ENCODE measurements around the gene C22orf42.
A peak's percentile ranks its signal among the peaks of the same experiment; 100 is the strongest.
"Not testable (repeated sequence)": the region's sequence is repeated elsewhere in the genome, so short reads cannot be mapped to it uniquely, and the experiment has no call there.

Gene C22orf42

DNA sequence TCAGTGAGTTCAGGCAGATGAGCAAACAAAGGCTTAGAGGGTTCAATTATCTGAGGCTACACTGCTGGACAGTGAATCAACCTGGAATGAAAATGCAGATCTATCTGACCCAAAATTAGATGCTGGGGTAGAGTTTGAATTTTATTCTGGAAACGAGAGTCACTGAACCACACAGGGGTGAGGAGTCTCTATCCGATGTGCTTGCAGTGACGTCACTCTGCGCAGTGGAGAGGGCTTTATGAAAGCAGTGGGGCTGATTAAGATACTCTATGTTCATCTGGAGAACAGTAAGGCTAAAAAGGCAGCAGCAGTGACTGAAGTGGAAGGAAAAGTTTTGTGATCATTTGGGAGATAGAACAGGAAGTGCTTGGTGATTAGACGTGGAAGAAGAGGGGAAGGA is 1.3 kb upstream of the C22orf42 start:
- ATAC-seq; DNase-seq; H3K4me1 Mint-ChIP-seq; H3K9me3 Mint-ChIP-seq; H3K4me3 Mint-ChIP-seq; H3K27ac Mint-ChIP-seq; H3K36me3 Mint-ChIP-seq (ENCODE audit: low read depth): not testable (repeated sequence)
- peaks cover 10% of the 10 kb centered on the region for H3K27me3 Mint-ChIP-seq

DNA sequence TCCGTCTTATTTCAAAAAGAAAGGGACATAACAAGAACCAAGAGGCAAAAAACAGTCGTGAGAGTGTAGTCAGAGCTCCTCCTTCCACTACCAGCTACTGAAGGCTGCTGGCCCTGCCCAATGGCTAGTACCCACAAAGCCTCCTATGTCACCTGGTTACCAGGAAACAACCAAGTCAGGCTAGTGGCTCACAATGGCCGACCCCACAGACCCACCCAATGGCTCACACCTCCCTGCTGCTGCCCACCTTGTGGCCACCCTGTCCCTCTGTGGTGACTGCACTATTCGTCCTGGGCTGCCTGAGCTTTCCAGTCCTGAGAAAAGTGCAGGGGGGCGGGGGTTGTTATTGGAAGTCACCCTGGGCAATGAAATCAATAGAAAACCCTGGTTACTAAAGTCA is 1.5 kb downstream of the C22orf42 start:
- not testable (repeated sequence) for H3K27ac Mint-ChIP-seq; ATAC-seq; H3K9me3 Mint-ChIP-seq; H3K4me1 Mint-ChIP-seq; DNase-seq; H3K4me3 Mint-ChIP-seq; H3K36me3 Mint-ChIP-seq (ENCODE audit: low read depth); H3K27me3 Mint-ChIP-seq

DNA sequence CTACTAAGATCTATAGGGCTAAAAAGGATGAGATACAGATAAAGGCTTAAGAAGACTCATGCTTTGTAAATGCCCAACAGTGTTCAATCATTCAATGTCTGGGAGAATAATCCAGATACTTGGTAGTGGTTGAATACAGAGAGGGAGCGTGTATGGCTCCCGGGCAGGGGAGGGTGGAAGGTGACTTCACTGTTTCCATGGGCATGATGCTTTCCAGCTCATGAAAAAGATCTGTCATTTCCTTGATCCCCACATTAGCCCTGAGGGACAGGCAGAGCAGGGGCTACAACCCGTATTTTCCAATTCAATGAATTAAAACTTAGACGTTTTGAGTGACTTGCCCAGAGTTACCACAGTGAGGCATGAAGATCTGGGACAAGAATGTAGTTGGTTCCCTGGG is 4.4 kb downstream of the C22orf42 start:
- H3K27ac Mint-ChIP-seq, DNase-seq: not testable (repeated sequence)

DNA sequence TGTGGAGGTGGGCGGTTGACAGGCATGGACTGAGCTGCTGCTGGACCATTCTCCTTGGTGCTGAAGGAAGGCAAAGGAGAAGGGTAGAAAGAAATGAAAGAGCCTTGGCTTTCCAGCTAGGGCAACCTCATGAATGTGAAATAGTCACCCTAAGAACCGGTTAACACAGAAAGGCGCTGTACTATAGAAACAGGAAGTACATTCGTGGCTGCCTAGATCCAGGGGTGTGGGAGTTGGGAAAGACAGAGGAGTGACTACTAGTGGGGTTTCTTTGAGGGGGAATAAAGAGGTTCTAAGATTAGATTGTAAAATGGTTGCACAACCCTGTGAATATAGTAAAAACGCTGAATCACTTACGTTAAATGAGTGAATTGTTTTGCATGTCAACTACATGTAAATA is 7.5 kb downstream of the C22orf42 start:
- not testable (repeated sequence) for DNase-seq; H3K27ac Mint-ChIP-seq; ATAC-seq; H3K36me3 Mint-ChIP-seq (ENCODE audit: low read depth); H3K4me1 Mint-ChIP-seq; H3K27me3 Mint-ChIP-seq; H3K4me3 Mint-ChIP-seq; H3K9me3 Mint-ChIP-seq

More for the DNA sequence above, 4.4 kb downstream of the C22orf42 start:
- H3K27me3 Mint-ChIP-seq; H3K36me3 Mint-ChIP-seq (ENCODE audit: low read depth); ATAC-seq; H3K4me1 Mint-ChIP-seq; H3K4me3 Mint-ChIP-seq; H3K9me3 Mint-ChIP-seq: not testable (repeated sequence)

DNA sequence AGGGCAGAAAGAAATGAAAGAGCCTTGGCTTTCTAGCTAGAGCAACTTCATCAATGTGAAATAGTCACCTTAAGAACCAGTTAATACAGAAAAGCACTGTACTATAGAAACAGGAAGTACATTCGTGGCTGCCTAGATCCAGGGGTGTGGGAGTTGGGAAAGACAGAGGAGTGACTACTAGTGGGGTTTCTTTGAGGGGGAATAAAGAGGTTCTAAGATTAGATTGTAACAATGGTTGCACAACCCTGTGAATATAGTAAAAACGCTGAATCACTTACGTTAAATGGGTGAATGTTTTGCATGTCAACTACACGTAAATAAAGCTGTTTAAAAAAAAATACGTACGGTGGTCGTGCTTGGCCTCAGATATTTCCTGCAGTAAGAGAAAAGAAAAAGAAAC is 8.5 kb downstream of the C22orf42 start:
- DNase-seq; H3K36me3 Mint-ChIP-seq (ENCODE audit: low read depth); H3K27me3 Mint-ChIP-seq; H3K9me3 Mint-ChIP-seq; H3K27ac Mint-ChIP-seq; ATAC-seq; H3K4me1 Mint-ChIP-seq; H3K4me3 Mint-ChIP-seq: not testable (repeated sequence)

DNA sequence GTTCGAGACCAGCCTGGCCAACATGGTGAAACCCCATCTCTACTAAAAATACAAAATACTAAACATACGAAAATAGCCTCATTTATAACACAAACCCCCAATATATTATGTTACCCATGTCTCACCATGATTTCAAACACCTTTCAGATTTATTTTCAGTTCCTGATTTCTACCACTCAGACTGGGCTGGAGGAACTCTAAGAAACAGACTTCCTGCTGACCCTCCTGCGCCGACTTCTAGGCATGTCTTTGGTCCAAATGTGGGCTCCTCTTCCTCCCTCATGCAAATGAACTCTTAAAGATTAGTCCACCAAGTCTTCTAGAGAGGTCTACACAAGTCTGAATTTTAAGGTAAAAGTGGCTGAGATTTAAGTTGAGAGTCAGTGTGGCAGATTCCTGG is 10.7 kb downstream of the C22orf42 start:
- not testable (repeated sequence) for H3K9me3 Mint-ChIP-seq

DNA sequence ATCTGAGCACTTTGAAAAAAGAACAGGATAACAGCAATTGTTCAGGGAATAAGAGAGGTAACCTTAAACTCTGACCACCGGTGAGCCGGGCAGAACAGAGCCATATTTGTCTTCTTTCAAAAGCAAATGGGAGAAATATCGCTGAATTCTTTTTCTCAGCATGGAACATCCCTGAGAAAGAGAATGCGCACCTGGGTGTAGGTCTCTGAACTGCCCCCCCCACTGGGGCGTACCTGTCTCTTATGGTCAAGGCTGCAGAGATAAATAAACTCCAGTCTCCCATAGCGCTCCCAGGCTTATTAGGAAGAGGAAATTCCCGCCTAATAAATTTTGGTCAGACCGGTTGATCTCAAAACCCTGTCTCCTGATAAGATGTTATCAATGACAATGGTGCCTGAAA is 12.0 kb downstream of the C22orf42 start:
- not testable (repeated sequence) for ATAC-seq; H3K27me3 Mint-ChIP-seq; H3K9me3 Mint-ChIP-seq; DNase-seq; H3K36me3 Mint-ChIP-seq (ENCODE audit: low read depth); H3K27ac Mint-ChIP-seq
- Mint-ChIP-seq H3K4me1 (peaks cover 30% of the 10 kb centered on the region), H3K4me3 (peak overlapping the region; percentile 18)

More for the DNA sequence above, 10.7 kb downstream of the C22orf42 start:
- H3K4me1 Mint-ChIP-seq = peaks cover 22% of the 10 kb centered on the region
- DNase-seq; H3K36me3 Mint-ChIP-seq (ENCODE audit: low read depth); H3K4me3 Mint-ChIP-seq; ATAC-seq; H3K27ac Mint-ChIP-seq; H3K27me3 Mint-ChIP-seq: not testable (repeated sequence)

DNA sequence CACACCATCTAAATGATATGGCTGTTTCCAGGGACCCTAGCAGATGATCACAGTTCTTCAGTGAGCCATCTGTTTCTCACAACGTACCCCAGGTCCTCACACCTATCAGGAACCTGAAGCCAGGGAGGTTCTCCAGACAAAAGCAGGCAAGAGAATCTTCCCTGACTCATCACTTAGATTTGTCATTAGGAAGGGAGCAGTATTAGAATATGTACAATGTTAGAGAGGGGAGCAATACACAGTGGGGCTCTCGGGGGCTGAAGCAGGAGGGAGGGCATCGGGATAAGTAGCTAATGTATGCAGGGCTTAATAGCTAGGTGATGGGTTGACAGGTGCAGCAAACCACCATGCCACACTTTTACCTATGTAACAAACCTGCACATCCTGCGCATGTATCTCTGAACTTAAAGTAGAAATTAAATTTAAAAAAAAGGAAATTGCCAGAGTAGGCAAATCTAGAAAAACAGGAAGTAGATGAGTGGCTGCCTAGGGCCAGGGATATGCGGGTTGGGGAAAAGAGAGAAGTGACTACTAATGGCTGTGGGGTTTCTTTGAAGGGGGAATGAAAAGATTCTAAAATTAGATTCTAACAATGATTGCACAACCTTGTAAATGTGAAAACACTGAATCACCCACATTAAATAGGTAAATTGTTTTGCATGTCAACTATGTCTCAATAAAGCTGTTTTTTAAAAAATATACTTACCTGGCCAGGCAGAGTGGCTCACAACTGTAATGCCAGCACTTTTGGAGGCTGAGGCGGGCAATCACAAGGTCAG is 14.4 kb downstream of the C22orf42 start:
- Mint-ChIP-seq H3K4me3 (no peak overlapping the region), H3K27me3 (no peaks in the 10 kb centered on the region), H3K4me1 (peaks cover 43% of the 10 kb centered on the region), H3K9me3 (peaks cover 8% of the 10 kb centered on the region), H3K27ac (no peak overlapping the region), H3K36me3 (ENCODE audit: low read depth) (no peaks in the 10 kb centered on the region)
- DNase-seq (no peak), ATAC-seq (no peak)

DNA sequence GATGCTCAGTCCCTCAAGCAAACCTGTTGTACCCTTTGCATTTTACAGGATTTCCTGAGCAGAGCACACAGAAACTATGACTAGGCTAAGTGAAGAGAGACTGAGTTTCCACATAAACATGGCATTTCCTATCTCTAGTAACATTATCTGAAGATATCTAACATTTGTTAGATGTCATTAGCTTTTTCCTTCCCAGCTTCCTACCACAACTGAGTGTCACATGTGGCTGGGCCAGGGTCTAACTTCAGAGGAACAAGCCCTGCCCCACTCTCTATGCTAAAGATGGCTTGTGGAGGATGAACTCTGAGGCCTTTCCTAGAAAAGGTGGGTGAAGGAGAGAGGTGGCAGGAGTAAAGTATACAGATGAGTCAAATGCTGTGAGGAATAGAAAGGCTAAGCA is 16.5 kb downstream of the C22orf42 start:
- peak; percentile 81 for ATAC-seq
- H3K27ac Mint-ChIP-seq = peak overlapping the region; percentile 92
- peaks cover 1% of the 10 kb centered on the region for H3K27me3 Mint-ChIP-seq
- H3K4me1 Mint-ChIP-seq = peaks cover 56% of the 10 kb centered on the region
- peaks cover 8% of the 10 kb centered on the region for H3K9me3 Mint-ChIP-seq
- peaks cover 1% of the 10 kb centered on the region for H3K36me3 Mint-ChIP-seq (ENCODE audit: low read depth)
- peak overlapping the region; percentile 33 for H3K4me3 Mint-ChIP-seq
- peak; percentile 34 for DNase-seq

DNA sequence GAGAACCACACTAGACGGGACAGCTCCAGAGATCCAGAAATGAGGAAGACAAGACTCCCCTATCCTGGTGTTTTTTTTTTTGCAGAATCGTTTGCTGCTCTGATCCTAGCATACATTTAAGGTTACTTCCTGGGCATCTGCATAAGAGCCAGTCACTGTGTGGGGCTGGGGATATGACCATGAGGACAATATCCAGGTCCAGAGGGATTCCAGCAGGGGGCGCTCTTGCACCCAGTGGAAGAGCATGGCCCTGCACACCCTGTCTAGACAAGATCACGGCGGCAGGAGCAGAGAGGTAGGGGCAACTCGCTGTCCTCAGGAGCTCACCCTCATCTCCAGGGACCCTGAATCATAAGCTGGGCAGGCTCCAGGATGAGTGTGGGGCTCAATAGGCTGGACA is 18.4 kb downstream of the C22orf42 start:
- peak; percentile 44 for ATAC-seq
- not testable (repeated sequence) for H3K4me3 Mint-ChIP-seq; H3K27me3 Mint-ChIP-seq; H3K27ac Mint-ChIP-seq; DNase-seq; H3K36me3 Mint-ChIP-seq (ENCODE audit: low read depth); H3K9me3 Mint-ChIP-seq
- H3K4me1 Mint-ChIP-seq = peaks cover 64% of the 10 kb centered on the region

DNA sequence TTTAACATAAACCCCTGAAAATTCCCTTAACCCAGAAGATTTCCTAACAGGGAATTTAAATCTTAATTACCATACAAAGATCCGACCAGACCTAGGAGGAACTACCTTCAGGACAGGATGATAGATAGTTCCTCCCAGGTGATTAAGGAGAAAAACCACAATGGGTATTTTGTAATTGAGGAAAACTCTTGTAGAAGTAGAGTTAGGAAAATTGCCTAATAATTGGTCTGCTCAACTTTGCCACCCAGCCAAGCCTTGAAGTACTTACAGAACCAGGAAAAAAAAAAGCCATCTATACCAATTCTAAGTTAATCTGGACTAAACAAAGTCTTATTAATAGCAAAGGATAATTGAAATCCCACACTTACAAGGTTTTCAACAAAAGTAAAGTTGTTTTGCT is 20.5 kb downstream of the C22orf42 start:
- not testable (repeated sequence) for H3K9me3 Mint-ChIP-seq; H3K36me3 Mint-ChIP-seq (ENCODE audit: low read depth); ATAC-seq; DNase-seq; H3K27me3 Mint-ChIP-seq
- Mint-ChIP-seq H3K27ac (peak overlapping the region; percentile 91), H3K4me1 (peaks cover 48% of the 10 kb centered on the region), H3K4me3 (peak overlapping the region; percentile 83)

DNA sequence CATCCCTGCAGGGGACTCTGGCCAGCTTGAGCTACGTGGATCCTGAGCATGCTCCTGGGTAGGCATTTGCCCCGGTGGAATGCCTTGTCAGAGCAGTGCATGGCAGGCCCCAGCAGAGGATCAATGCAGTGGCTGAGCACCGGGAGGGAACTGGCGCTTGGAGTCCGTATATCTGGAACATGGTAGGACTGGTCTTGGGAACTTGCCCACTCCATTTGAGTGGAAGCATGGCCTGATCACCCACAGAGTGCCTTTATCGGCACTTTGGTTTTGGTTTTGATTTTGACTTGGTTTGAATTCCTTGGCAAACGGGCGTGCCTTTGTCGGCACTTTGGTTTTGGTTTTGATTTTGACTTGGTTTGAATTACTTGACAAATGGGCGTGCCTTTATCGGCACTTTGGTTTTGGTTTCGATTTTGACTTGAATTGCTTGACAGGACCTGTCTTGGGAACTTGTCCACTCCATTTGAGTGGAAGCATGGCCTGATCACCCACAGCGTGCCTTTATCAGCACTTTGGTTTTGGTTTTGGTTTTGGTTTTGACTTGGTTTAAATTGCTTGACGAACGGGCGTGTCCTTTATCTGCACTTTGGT is 21.3 kb downstream of the C22orf42 start:
- peak; percentile 32 for DNase-seq
- peak overlapping the region; percentile 83 for H3K4me3 Mint-ChIP-seq
- ATAC-seq = peak; percentile 16
- H3K27ac Mint-ChIP-seq = peak overlapping the region; percentile 91
- peaks cover 41% of the 10 kb centered on the region for H3K4me1 Mint-ChIP-seq
- not testable (repeated sequence) for H3K36me3 Mint-ChIP-seq (ENCODE audit: low read depth); H3K9me3 Mint-ChIP-seq; H3K27me3 Mint-ChIP-seq

DNA sequence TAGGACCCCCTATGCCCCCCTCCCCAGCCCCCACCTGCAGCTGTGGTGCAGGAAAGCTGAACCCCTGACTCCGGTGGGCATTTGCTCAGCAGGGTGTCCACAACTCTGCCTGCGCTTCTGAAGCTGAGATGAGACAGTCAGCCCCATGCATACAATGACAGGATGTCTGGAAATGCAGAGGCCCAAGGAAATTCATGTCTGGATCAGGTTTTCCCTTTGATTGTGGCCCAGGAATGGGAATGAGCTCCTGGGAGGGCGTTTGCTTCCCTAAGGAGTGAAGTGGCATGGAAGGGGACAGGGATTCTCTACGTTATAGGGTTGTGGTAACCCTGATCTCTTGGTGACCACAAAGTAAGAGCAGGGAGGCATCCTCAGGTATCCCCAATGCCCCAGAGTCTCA is 22.2 kb downstream of the C22orf42 start:
- peaks cover 31% of the 10 kb centered on the region for H3K4me1 Mint-ChIP-seq

DNA sequence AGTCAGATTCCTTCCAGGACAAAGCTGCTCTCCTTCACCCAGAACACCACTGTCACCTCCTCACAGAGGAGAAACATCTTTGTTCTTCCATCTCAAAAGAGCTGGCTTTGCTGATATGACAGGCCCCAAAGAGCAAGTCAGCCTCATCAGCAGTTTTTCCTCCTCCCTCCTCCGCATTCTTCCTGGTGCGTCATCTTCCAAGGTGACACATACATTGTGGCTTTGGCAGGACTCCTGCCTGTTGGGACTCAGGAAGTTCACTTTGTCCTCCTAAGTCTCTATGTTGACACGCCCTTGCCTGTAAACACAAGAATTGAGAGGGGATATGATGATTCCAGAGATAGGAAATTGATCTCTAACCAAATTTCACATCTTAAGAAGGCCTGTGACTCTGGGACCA is 23.1 kb downstream of the C22orf42 start:
- not testable (repeated sequence) for H3K27ac Mint-ChIP-seq; H3K4me3 Mint-ChIP-seq; H3K9me3 Mint-ChIP-seq; DNase-seq; H3K27me3 Mint-ChIP-seq; H3K36me3 Mint-ChIP-seq (ENCODE audit: low read depth); ATAC-seq
- peaks cover 22% of the 10 kb centered on the region for H3K4me1 Mint-ChIP-seq

More for the DNA sequence above, 22.2 kb downstream of the C22orf42 start:
- H3K9me3 Mint-ChIP-seq; H3K4me3 Mint-ChIP-seq; H3K27me3 Mint-ChIP-seq; H3K36me3 Mint-ChIP-seq (ENCODE audit: low read depth); H3K27ac Mint-ChIP-seq; DNase-seq; ATAC-seq: not testable (repeated sequence)

DNA sequence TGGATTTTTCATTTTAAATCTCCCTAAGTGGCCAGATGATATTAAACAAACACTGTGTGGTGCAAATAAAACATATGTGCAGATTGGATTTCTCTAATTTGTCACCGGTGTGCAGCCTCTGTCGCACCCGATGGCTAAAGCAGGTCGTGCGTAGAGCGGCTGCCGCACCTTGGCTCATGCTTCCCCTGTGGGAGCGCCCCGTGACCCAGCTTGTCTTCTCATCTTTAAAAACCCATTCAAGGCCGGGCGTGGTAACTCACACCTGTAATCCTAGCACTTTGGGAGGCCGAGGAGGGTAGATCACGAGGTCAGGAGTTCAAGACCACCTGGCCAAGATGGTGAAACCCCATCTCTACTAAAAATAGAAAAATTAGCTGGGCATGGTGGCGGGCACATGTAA is 24.3 kb downstream of the C22orf42 start:
- H3K4me3 Mint-ChIP-seq; H3K27ac Mint-ChIP-seq; H3K9me3 Mint-ChIP-seq; H3K27me3 Mint-ChIP-seq; ATAC-seq; DNase-seq; H3K36me3 Mint-ChIP-seq (ENCODE audit: low read depth): not testable (repeated sequence)
- H3K4me1 Mint-ChIP-seq = peaks cover 21% of the 10 kb centered on the region

Measured in activated naive CD8-positive, alpha-beta T cell treated with anti-CD3 and anti-CD28 coated beads, Interleukin-2, amount 50 U/mL, for 24 hours (primary cell).